Kidney capillary endothelial cell (primary cell): ENCODE data around the gene GPR82.
"Not testable (repeated sequence)": the region's sequence is repeated elsewhere in the genome, so short reads cannot be mapped to it uniquely, and the experiment has no call there.

Source experiments
- DNase-seq: peaks from one replicate; pipeline ENCODE4 v3.0.0-alpha.2; 2018; ENCODE audit warnings: low spot score

Gene GPR82

GRCh38 chrX:41718481-41719235, 5.3 kb upstream of the GPR82 start:
- no peak for DNase-seq

GRCh38 chrX:41719610-41720009, 4.4 kb upstream of the GPR82 start:
- not testable (repeated sequence) for DNase-seq

- no peak for DNase-seq
These were observed 3.7 kb upstream of the GPR82 start for GRCh38 chrX:41720125-41720779.

GRCh38 chrX:41721590-41721989, 2.4 kb upstream of the GPR82 start:
- DNase-seq: no peak

GRCh38 chrX:41722214-41722613, 1.8 kb upstream of the GPR82 start:
- DNase-seq: no peak

- DNase-seq: no peak
These were observed 964 bp upstream of the GPR82 start for GRCh38 chrX:41722816-41723618.

- DNase-seq: no peak
These were observed 4.1 kb downstream of the GPR82 start for GRCh38 chrX:41728125-41728524.

GRCh38 chrX:41730081-41730480, 6.1 kb downstream of the GPR82 start:
- no peak for DNase-seq

GRCh38 chrX:41732260-41732659, 8.3 kb downstream of the GPR82 start:
- no peak for DNase-seq

- DNase-seq: no peak
These were observed 10.0 kb downstream of the GPR82 start for GRCh38 chrX:41733939-41734338.

GRCh38 chrX:41734530-41734929, 10.5 kb downstream of the GPR82 start:
- peak; percentile 11 for DNase-seq

- DNase-seq: no peak
These were observed 13.1 kb downstream of the GPR82 start for GRCh38 chrX:41737065-41737464.

GRCh38 chrX:41739871-41740270, 15.9 kb downstream of the GPR82 start:
- DNase-seq: no peak

- DNase-seq: no peak
These were observed 26.7 kb downstream of the GPR82 start for GRCh38 chrX:41750716-41751115.

- peak; percentile 53 for DNase-seq
These were observed 34.4 kb downstream of the GPR82 start for GRCh38 chrX:41758401-41758800.

GRCh38 chrX:41759817-41760216, 35.8 kb downstream of the GPR82 start:
- peak; percentile 24 for DNase-seq

GRCh38 chrX:41761169-41761568, 37.2 kb downstream of the GPR82 start:
- no peak for DNase-seq

- no peak for DNase-seq
These were observed 37.7 kb downstream of the GPR82 start for GRCh38 chrX:41761702-41762101.

- peak; percentile 16 for DNase-seq
These were observed 55.1 kb downstream of the GPR82 start for GRCh38 chrX:41779030-41779564.
